HEK293 (cell line): Measurements from ENCODE around the gene MYH11.

ENCODE experiments used
- ATF2 ChIP-seq: fragments of 450-650 bp; formaldehyde crosslinking; IDR thresholded peaks from 2 replicates; pipeline ENCODE4 v1.5.1; 2016; ENCODE audit warnings: missing biosample characterization, missing genetic modification characterization, low read depth
- BCL11A ChIP-seq: fragments of 450-650 bp; formaldehyde crosslinking; IDR thresholded peaks from 2 replicates; pipeline ENCODE4 v1.5.1; 2016; ENCODE audit warnings: low read depth, missing biosample characterization, missing genetic modification characterization
- CTCF ChIP-seq: fragments of 450-650 bp; formaldehyde crosslinking; IDR thresholded peaks from 2 replicates; pipeline ENCODE4 v1.5.1; 2016; ENCODE audit warnings: missing biosample characterization, missing genetic modification characterization
- GLI4 ChIP-seq: fragments of 450-650 bp; formaldehyde crosslinking; IDR thresholded peaks from 2 replicates; pipeline ENCODE4 v1.5.1; 2016; ENCODE audit warnings: missing biosample characterization, missing genetic modification characterization
- GLIS2 ChIP-seq: fragments of 450-650 bp; formaldehyde crosslinking; IDR thresholded peaks from 2 replicates; pipeline ENCODE4 v1.5.1; 2016; ENCODE audit warnings: missing biosample characterization, missing genetic modification characterization
- MYNN ChIP-seq: fragments of 450-650 bp; formaldehyde crosslinking; IDR thresholded peaks from 2 replicates; pipeline ENCODE4 v1.5.1; 2016; ENCODE audit warnings: missing biosample characterization, missing genetic modification characterization, borderline replicate concordance
- MZF1 ChIP-seq: fragments of 450-650 bp; formaldehyde crosslinking; IDR thresholded peaks from 2 replicates; pipeline ENCODE4 v1.5.1; 2017; ENCODE audit warnings: missing biosample characterization, missing genetic modification characterization, borderline replicate concordance
- SCRT2 ChIP-seq: fragments of 450-650 bp; formaldehyde crosslinking; IDR thresholded peaks from 2 replicates; pipeline ENCODE4 v1.5.1; 2016; ENCODE audit warnings: missing biosample characterization, missing genetic modification characterization
- SP2 ChIP-seq: fragments of 450-650 bp; formaldehyde crosslinking; IDR thresholded peaks from 2 replicates; pipeline ENCODE4 v1.5.1; 2016; ENCODE audit warnings: missing biosample characterization, missing genetic modification characterization
- TCF7L2 ChIP-seq: IDR thresholded peaks from 2 replicates; pipeline ENCODE4 v1.6.1; 2011; ENCODE audit warnings: low read depth, mild to moderate bottlenecking, inconsistent platforms, low read length, moderate library complexity, borderline replicate concordance
- ZEB2 ChIP-seq: fragments of 450-650 bp; formaldehyde crosslinking; IDR thresholded peaks from 2 replicates; pipeline ENCODE4 v1.5.1; 2016; ENCODE audit warnings: missing biosample characterization, missing genetic modification characterization
- ZNF148 ChIP-seq: fragments of 450-650 bp; formaldehyde crosslinking; IDR thresholded peaks from 2 replicates; pipeline ENCODE4 v1.5.0; 2017; ENCODE audit warnings: missing biosample characterization, missing genetic modification characterization, borderline replicate concordance
- ZNF211 ChIP-seq: fragments of 450-650 bp; formaldehyde crosslinking; IDR thresholded peaks from 2 replicates; pipeline ENCODE4 v1.5.1; 2016; ENCODE audit warnings: low read depth, missing biosample characterization, missing genetic modification characterization
- ZNF221 ChIP-seq: fragments of 450-650 bp; formaldehyde crosslinking; IDR thresholded peaks from 2 replicates; pipeline ENCODE4 v1.5.1; 2017; ENCODE audit warnings: missing biosample characterization, missing genetic modification characterization, borderline replicate concordance
- ZNF266 ChIP-seq: fragments of 450-650 bp; formaldehyde crosslinking; IDR thresholded peaks from 2 replicates; pipeline ENCODE4 v1.5.1; 2016; ENCODE audit warnings: missing biosample characterization, missing genetic modification characterization, low read depth
- ZNF292 ChIP-seq: fragments of 450-650 bp; formaldehyde crosslinking; IDR thresholded peaks from 2 replicates; pipeline ENCODE4 v1.5.1; 2016; ENCODE audit warnings: low read depth, missing biosample characterization, missing genetic modification characterization, borderline replicate concordance
- ZNF341 ChIP-seq: fragments of 450-650 bp; formaldehyde crosslinking; IDR thresholded peaks from 2 replicates; pipeline ENCODE4; 2016; ENCODE audit warnings: low read depth, missing biosample characterization, missing genetic modification characterization
- ZNF350 ChIP-seq: fragments of 450-650 bp; formaldehyde crosslinking; IDR thresholded peaks from 2 replicates; pipeline ENCODE4 v1.5.0; 2017; ENCODE audit warnings: missing biosample characterization, mild to moderate bottlenecking, missing genetic modification characterization
- ZNF404 ChIP-seq: fragments of 450-650 bp; formaldehyde crosslinking; IDR thresholded peaks from 2 replicates; pipeline ENCODE4 v1.5.1; 2017; ENCODE audit warnings: missing biosample characterization, missing genetic modification characterization
- ZNF426 ChIP-seq: fragments of 450-650 bp; formaldehyde crosslinking; IDR thresholded peaks from 2 replicates; pipeline ENCODE4 v1.5.1; 2017; ENCODE audit warnings: missing biosample characterization, missing genetic modification characterization, mild to moderate bottlenecking, inconsistent platforms, moderate library complexity
- ZNF626 ChIP-seq: fragments of 450-650 bp; sonication (Bioruptor Pico); formaldehyde crosslinking; IDR thresholded peaks from 2 replicates; pipeline ENCODE4 v1.5.1; 2018; ENCODE audit warnings: missing biosample characterization, missing genetic modification characterization, inconsistent platforms
- ZNF629 ChIP-seq: fragments of 450-650 bp; formaldehyde crosslinking; IDR thresholded peaks from 2 replicates; pipeline ENCODE4 v1.5.1; 2017; ENCODE audit warnings: missing biosample characterization, missing genetic modification characterization
- ZNF704 ChIP-seq: fragments of 450-650 bp; formaldehyde crosslinking; IDR thresholded peaks from 2 replicates; pipeline ENCODE4 v1.5.1; 2016; ENCODE audit warnings: missing biosample characterization, missing genetic modification characterization
- TF ChIP-seq, protein P1 (sequence below): fragments of 450-650 bp; formaldehyde crosslinking; IDR thresholded peaks from 2 replicates; pipeline ENCODE4 v1.5.1; 2017; ENCODE audit warnings: missing biosample characterization, missing genetic modification characterization
- TF ChIP-seq, protein P2 (sequence below): fragments of 450-650 bp; formaldehyde crosslinking; conservative IDR thresholded peaks from 2 replicates; pipeline ENCODE4 v1.5.1; 2016; ENCODE audit warnings: low read depth, missing biosample characterization, missing genetic modification characterization

The MYH11 gene

GRCh38 chr16:15888072-15888976 lies 31.5 kb upstream of the MYH11 start, which contains the start of gene CEP20 (continued):
- TF ChIP-seq, protein P1, sequence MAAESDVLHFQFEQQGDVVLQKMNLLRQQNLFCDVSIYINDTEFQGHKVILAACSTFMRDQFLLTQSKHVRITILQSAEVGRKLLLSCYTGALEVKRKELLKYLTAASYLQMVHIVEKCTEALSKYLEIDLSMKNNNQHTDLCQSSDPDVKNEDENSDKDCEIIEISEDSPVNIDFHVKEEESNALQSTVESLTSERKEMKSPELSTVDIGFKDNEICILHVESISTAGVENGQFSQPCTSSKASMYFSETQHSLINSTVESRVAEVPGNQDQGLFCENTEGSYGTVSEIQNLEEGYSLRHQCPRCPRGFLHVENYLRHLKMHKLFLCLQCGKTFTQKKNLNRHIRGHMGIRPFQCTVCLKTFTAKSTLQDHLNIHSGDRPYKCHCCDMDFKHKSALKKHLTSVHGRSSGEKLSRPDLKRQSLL, result no peak
- TF ChIP-seq ZNF292 (no peak), MYNN (no peak), SCRT2 (tag by site-specific recombination) (peak; percentile 87), ZNF341 (tag by site-specific recombination) (peak; percentile 79), ATF2 (tag by site-specific recombination) (no peak), ZNF221 (tag by site-specific recombination) (no peak), BCL11A (tag by site-specific recombination) (no peak), SP2 (tag by site-specific recombination) (peak; percentile 99), TCF7L2 (no peak), ZNF211 (no peak), ZNF404 (no peak), ZEB2 (tag by site-specific recombination) (no peak), ZNF704 (no peak), ZNF629 (tag by site-specific recombination) (peak; percentile 43; the same call in 1 of the 2 replicates), ZNF148 (no peak), CTCF (peak; percentile 31; the same call in 1 of the 2 replicates), MZF1 (tag by site-specific recombination) (no peak), GLIS2 (peak; percentile 83; the same call in 1 of the 2 replicates), ZNF350 (no peak), ZNF266 (no peak), ZNF626 (tag by site-specific recombination) (no peak), ZNF426 (no peak), GLI4 (tag by site-specific recombination) (0 out of 2 replicates have a peak, but pooled peaks have one; percentile 76)
- TF ChIP-seq, protein P2, sequence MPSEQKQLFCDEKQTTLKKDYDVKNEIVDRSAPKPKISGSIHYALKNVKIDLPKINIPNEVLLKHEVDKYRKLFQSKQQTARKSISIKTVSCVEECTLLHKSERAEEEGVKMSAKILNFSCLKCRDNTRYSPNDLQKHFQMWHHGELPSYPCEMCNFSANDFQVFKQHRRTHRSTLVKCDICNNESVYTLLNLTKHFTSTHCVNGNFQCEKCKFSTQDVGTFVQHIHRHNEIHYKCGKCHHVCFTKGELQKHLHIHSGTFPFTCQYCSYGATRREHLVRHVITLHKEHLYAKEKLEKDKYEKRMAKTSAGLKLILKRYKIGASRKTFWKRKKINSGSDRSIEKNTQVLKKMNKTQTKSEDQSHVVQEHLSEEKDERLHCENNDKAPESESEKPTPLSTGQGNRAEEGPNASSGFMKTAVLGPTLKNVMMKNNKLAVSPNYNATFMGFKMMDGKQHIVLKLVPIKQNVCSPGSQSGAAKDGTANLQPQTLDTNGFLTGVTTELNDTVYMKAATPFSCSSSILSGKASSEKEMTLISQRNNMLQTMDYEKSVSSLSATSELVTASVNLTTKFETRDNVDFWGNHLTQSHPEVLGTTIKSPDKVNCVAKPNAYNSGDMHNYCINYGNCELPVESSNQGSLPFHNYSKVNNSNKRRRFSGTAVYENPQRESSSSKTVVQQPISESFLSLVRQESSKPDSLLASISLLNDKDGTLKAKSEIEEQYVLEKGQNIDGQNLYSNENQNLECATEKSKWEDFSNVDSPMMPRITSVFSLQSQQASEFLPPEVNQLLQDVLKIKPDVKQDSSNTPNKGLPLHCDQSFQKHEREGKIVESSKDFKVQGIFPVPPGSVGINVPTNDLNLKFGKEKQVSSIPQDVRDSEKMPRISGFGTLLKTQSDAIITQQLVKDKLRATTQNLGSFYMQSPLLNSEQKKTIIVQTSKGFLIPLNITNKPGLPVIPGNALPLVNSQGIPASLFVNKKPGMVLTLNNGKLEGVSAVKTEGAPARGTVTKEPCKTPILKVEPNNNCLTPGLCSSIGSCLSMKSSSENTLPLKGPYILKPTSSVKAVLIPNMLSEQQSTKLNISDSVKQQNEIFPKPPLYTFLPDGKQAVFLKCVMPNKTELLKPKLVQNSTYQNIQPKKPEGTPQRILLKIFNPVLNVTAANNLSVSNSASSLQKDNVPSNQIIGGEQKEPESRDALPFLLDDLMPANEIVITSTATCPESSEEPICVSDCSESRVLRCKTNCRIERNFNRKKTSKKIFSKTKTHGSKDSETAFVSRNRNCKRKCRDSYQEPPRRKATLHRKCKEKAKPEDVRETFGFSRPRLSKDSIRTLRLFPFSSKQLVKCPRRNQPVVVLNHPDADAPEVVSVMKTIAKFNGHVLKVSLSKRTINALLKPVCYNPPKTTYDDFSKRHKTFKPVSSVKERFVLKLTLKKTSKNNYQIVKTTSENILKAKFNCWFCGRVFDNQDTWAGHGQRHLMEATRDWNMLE (tag by site-specific recombination), result no peak
